Epithelial cell of proximal tubule (primary cell): Measurements from ENCODE around the gene TAF1D. TPM values are rescaled to one million over a fixed set of nuclear protein-coding genes. Genes with fewer than 3 reads are reported as not detected.
"Not testable (repeated sequence)": the region's sequence is repeated elsewhere in the genome, so short reads cannot be mapped to it uniquely, and the experiment has no call there.

Source experiments
- DNase-seq: peaks from one replicate; pipeline ENCODE4 v3.0.0-alpha.2; 2011; ENCODE audit warnings: low read depth
- H3K4me3 ChIP-seq: 2 replicates; pipeline ENCODE4 v1.5.1; 2011; ENCODE audit warnings: low read depth, mild to moderate bottlenecking, low read length
- CTCF ChIP-seq: conservative IDR thresholded peaks from 2 replicates; pipeline ENCODE4 v1.5.1; 2012; ENCODE audit warnings: low read depth, mild to moderate bottlenecking, low read length
- total RNA-seq: library from RNA; depleted of rRNA; stranded (reverse); fragments of >200 nt; gene quantifications from 2 replicates; pipeline ENCODE4 v1.2.3, GENCODE V29; 2015

The TAF1D gene
- total RNA-seq, 1 donor from 2014 or later = 124 TPM

- no peak for DNase-seq
- H3K4me3 ChIP-seq = peak overlapping the region; percentile 51
- no peak for TF ChIP-seq CTCF
Measured at GRCh38 chr11:93747122-93747521, 5.8 kb upstream of the TAF1D start.

- peak; percentile 46 for DNase-seq
- TF ChIP-seq CTCF = no peak
- peak overlapping the region; percentile 51 for H3K4me3 ChIP-seq
Measured at GRCh38 chr11:93746101-93746500, 4.8 kb upstream of the TAF1D start.

GRCh38 chr11:93745005-93745755 lies 3.9 kb upstream of the TAF1D start:
- H3K4me3 ChIP-seq = peak overlapping the region; percentile 51
- not testable (repeated sequence) for DNase-seq

GRCh38 chr11:93744669-93745004 lies 3.3 kb upstream of the TAF1D start:
- no peak for TF ChIP-seq CTCF
- H3K4me3 ChIP-seq = peak overlapping the region; percentile 51
- no peak for DNase-seq

GRCh38 chr11:93743291-93743690 lies 2.0 kb upstream of the TAF1D start:
- no peak for TF ChIP-seq CTCF
- peak overlapping the region; percentile 90 for H3K4me3 ChIP-seq
- no peak for DNase-seq

GRCh38 chr11:93741882-93742226 lies 559 bp upstream of the TAF1D start:
- peak; percentile 83 for DNase-seq
- no peak for TF ChIP-seq CTCF
- H3K4me3 ChIP-seq = peak overlapping the region; percentile 90

- peak overlapping the region; percentile 90 for H3K4me3 ChIP-seq
- TF ChIP-seq CTCF = no peak
- DNase-seq = no peak
Measured at GRCh38 chr11:93740730-93741093, 583 bp downstream of the TAF1D start.
